ENCODE measurements around the gene ZNF732. TPM values are rescaled to one million over a fixed set of nuclear protein-coding genes. Genes with fewer than 3 reads are reported as not detected.
"Not testable (repeated sequence)": the region's sequence is repeated elsewhere in the genome, so short reads cannot be mapped to it uniquely, and the experiment has no call there.

The ZNF732 gene
- total and polyA plus RNA-seq, 12 donors: 0.08 to 1.7 (median 0.19) TPM; not detected in 7

DNA sequence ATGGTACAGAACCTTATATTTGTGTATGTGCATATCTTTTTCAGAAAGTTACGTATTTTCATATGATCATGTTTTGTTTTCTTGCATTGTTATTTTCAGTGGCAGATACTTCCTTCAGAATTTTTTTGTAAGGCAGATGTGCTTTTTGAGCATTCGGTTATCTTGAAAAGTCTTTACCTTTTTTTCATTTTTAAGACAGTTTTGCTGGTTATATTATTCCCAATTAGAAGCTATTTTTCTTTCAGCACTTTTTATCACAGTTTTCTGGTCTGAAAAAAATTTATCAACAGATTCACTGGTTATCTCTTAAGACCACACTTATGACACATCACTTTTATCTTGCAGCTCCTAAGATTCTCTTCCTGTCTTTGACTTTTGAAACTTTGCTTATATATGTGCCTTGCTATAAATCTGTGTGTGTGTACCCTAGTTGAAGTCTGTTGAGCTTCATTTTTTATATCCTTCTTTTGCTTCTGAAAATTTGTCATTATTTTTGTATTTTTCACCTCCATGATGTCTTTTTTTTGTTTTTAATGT is 53.1 kb downstream of the ZNF732 start:
- Histone ChIP-seq H3K4me3 (no peak overlapping the region), H3K4me1 (replicated peaks in 1 of 2) (no peaks in the 10 kb centered on the region), H3K27me3 (no peaks in the 10 kb centered on the region), H3K36me3 (replicated peaks in 1 of 2) (no peaks in the 10 kb centered on the region), H3K27ac (no peak overlapping the region), H3K9me3 (replicated peaks in 1 of 3) (peaks cover 18 to 68% (median 25%) of the 10 kb centered on the region in 3 donors)
- no peak for TF ChIP-seq POLR2A (IDR thresholded peaks at IDR 0.05)
- TF ChIP-seq, protein P1, sequence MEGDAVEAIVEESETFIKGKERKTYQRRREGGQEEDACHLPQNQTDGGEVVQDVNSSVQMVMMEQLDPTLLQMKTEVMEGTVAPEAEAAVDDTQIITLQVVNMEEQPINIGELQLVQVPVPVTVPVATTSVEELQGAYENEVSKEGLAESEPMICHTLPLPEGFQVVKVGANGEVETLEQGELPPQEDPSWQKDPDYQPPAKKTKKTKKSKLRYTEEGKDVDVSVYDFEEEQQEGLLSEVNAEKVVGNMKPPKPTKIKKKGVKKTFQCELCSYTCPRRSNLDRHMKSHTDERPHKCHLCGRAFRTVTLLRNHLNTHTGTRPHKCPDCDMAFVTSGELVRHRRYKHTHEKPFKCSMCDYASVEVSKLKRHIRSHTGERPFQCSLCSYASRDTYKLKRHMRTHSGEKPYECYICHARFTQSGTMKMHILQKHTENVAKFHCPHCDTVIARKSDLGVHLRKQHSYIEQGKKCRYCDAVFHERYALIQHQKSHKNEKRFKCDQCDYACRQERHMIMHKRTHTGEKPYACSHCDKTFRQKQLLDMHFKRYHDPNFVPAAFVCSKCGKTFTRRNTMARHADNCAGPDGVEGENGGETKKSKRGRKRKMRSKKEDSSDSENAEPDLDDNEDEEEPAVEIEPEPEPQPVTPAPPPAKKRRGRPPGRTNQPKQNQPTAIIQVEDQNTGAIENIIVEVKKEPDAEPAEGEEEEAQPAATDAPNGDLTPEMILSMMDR (IDR thresholded peaks at IDR 0.05): no peak
- intact Hi-C loops (cut with DNase I): no loop called here
- no peak for DNase-seq
- 91 to 99% (median 95%) methylated on average over 2 of the region's 2 CpGs for WGBS, 4 donors

DNA sequence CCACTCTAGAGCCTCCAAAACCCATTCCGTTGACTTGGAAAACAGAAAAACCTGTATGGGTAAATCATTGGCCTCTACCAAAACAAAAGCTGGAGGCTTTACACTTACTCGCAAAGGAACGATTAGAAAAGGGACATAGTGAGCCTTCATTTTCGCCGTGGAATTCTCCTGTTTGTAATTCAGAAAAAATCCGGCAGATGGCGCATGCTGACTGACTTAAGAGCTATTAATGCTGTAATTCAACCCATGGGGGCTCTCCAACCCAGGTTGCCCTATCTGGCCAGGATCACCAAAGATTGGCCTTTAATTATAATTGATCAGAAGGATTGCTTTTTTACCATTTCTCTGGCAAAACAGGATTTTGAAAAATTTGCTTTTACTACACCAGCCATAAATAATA is 60.8 kb downstream of the ZNF732 start:
- TF ChIP-seq POLR2A (IDR thresholded peaks at IDR 0.05): no peak
- TF ChIP-seq, protein P1 (IDR thresholded peaks at IDR 0.05): peak; percentile 36 to 68 (median 58)
- intact Hi-C loops (cut with DNase I): no loop called here
- Histone ChIP-seq H3K4me1 (replicated peaks in 1 of 2) (peaks cover 5 to 8% of the 10 kb centered on the region in 2 donors), H3K36me3 (replicated peaks in 1 of 2) (no peaks in the 10 kb centered on the region), H3K9me3 (replicated peaks in 1 of 3) (peaks cover 0 to 6% (median 4%) of the 10 kb centered on the region in 3 donors), H3K27me3 (no peaks in the 10 kb centered on the region), H3K27ac (no peak overlapping the region), H3K4me3 (no peak overlapping the region)
- DNase-seq: peak in 6 of 7 donors; percentile 28 to 74 (median 41)
- 31 to 40% (median 39%) methylated on average over 7 of the region's 7 CpGs for WGBS, 4 donors

DNA sequence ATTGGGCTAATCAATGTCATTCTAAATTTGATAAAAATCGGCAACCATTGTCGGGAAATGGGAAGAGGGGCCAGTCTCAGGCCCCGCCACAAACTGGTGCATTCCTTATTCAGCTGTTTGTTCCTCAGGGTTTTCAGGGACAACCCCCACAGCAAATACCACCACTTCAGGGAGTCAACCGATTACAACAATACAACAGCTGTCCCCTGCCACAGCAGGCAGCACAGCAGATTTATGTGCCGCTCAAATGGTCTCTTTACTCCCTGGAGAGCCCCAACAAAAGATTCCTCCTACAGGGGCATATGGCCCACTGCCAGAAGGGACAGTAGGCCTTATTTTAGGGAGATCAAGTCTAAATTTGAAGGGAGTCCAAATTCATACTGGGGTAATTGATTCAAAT is 61.8 kb downstream of the ZNF732 start:
- H3K4me3 ChIP-seq: no peak overlapping the region
- H3K9me3 ChIP-seq (replicated peaks in 1 of 3): peaks cover 0 to 6% (median 4%) of the 10 kb centered on the region in 3 donors
- no peaks in the 10 kb centered on the region for H3K27me3 ChIP-seq
- H3K4me1 ChIP-seq (replicated peaks in 1 of 2): peaks cover 5 to 8% of the 10 kb centered on the region in 2 donors
- TF ChIP-seq, protein P1 (IDR thresholded peaks at IDR 0.05): no peak
- TF ChIP-seq POLR2A (IDR thresholded peaks at IDR 0.05): no peak
- H3K27ac ChIP-seq: no peak overlapping the region
- WGBS, 4 donors: 60 to 73% (median 66%) methylated on average over 5 of the region's 5 CpGs
- no peak for DNase-seq
- no peaks in the 10 kb centered on the region for H3K36me3 ChIP-seq (replicated peaks in 1 of 2)
- intact Hi-C loops (cut with DNase I): no loop called here

DNA sequence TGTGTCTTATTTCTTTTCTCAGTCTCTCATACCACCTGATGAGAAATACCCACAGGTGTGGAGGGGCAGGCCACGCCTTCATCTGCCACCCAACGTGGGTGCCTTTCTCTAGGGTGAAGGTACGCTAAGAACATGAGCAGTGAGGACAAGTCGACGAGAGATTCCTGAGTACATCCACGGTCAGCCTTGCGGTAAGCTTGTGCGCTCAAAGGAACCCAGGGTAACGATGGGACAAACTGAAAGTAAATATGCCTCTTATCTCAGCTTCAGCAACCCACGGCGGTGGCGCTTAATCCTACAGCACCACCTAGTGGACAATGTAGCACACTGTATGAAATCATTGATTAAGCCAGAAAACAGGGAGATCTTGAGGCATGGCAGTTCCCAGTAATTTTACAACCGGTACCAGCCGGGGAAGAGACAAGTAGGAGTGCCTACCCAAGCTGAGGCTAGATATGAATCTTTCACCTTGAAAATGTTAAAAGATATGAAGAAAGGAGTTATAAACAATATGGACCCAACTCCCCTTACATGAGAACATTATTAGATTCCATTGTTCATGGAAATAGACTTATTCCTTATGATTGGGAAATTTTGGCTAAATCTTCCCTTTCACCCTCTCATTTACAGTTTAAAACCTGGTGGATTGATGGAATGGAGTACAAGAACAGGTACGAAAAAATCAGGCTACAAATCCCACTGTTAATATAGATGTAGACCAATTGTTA is 63.0 kb downstream of the ZNF732 start:
- Histone ChIP-seq H3K4me1 (replicated peaks in 1 of 2) (peaks cover 5 to 8% of the 10 kb centered on the region in 2 donors), H3K27ac (peak overlapping the region in 4 of 5 donors; percentile 13 to 73 (median 60)), H3K27me3 (no peaks in the 10 kb centered on the region), H3K4me3 (peak overlapping the region in 3 of 4 donors; percentile 29 to 57 (median 52)), H3K36me3 (replicated peaks in 1 of 2) (no peaks in the 10 kb centered on the region), H3K9me3 (replicated peaks in 1 of 3) (peaks cover 0 to 7% (median 4%) of the 10 kb centered on the region in 3 donors)
- peak; percentile 53 to 86 (median 70) for DNase-seq
- intact Hi-C loops (cut with DNase I): no loop called here
- WGBS, 4 donors: 20 to 28% (median 23%) methylated on average over 15 of the region's 15 CpGs
- peak; percentile 9 to 13 for TF ChIP-seq POLR2A (IDR thresholded peaks at IDR 0.05)
- TF ChIP-seq, protein P1 (IDR thresholded peaks at IDR 0.05): peak; percentile 85 to 95 (median 93)

DNA sequence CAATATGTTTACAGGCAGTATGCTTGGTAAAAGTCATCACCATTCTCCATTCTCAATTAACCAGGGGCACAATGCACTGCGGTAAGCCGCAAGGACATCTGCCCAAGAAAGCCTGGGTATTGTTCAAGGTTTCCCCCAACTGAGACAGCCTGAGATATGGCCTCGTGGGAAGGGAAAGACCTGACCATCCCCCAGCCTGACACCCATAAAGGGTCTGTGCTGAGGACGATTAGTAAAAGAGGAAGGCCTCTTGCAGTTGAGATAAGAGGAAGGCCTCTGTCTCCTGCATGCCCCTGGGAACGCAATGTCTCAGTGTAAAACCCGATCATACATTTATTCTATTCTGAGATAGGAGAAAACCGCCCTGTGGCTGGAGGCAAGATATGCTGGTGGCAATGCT is 63.9 kb downstream of the ZNF732 start:
- intact Hi-C loops (cut with DNase I); H3K27me3 ChIP-seq; H3K36me3 ChIP-seq (replicated peaks in 1 of 2); H3K9me3 ChIP-seq (replicated peaks in 1 of 3); H3K4me1 ChIP-seq (replicated peaks in 1 of 2): not testable (repeated sequence)
- H3K27ac ChIP-seq: peak overlapping the region in 3 of 5 donors; percentile 58 to 73 (median 61)
- peak overlapping the region in 1 of 4 donors; percentile 57 for H3K4me3 ChIP-seq
- WGBS, 4 donors: 20 to 46% (median 44%) methylated on average over 7 of the region's 7 CpGs
- peak in 1 of 7 donors; percentile 1 for DNase-seq
